ENCODE results near the gene PLXNA3.

DNA sequence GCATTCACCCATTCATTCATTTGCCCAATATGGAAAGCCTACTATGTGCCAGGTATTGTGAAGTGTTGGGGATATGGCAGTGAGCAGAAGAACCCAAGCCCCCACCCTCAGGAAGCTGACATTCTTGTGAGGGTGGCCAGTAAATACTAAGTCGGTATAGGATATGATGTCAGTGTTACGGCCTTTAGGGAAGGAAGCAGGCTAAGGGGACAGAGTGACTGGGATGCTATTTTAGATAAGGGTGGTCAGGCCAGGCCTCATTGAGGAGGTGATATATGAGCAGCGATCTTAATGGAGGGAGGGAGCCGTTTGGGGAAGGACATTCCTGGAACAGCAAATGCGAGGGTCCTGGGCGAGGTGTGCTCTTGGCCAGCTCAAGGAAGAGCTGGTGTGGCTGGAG is 27.6 kb upstream of the PLXNA3 start:
- TF ChIP-seq, protein P1, sequence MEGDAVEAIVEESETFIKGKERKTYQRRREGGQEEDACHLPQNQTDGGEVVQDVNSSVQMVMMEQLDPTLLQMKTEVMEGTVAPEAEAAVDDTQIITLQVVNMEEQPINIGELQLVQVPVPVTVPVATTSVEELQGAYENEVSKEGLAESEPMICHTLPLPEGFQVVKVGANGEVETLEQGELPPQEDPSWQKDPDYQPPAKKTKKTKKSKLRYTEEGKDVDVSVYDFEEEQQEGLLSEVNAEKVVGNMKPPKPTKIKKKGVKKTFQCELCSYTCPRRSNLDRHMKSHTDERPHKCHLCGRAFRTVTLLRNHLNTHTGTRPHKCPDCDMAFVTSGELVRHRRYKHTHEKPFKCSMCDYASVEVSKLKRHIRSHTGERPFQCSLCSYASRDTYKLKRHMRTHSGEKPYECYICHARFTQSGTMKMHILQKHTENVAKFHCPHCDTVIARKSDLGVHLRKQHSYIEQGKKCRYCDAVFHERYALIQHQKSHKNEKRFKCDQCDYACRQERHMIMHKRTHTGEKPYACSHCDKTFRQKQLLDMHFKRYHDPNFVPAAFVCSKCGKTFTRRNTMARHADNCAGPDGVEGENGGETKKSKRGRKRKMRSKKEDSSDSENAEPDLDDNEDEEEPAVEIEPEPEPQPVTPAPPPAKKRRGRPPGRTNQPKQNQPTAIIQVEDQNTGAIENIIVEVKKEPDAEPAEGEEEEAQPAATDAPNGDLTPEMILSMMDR (conservative IDR thresholded peaks at IDR 0.05; ENCODE audit: low read depth in 2 of 2): no peak
- TF ChIP-seq EZH2 (IDR thresholded peaks at IDR 0.05; ENCODE audit: low read depth, unreplicated experiment) (no peak), POLR2AphosphoS5 (IDR thresholded peaks at IDR 0.05; ENCODE audit: low read depth) (no peak), EZH2phosphoT487 (IDR thresholded peaks at IDR 0.05; ENCODE audit: unreplicated experiment) (no peak), CREB1 (CRISPR knock-in tag; IDR thresholded peaks at IDR 0.05; ENCODE audit: low read depth) (no peak), ZNF331 (CRISPR knock-in tag; IDR thresholded peaks at IDR 0.05; ENCODE audit: low read depth) (no peak), JUNB (IDR thresholded peaks at IDR 0.05; ENCODE audit: unreplicated experiment) (no peak), ZNF114 (CRISPR knock-in tag; IDR thresholded peaks at IDR 0.05) (no peak), NANOG (IDR thresholded peaks at IDR 0.05; ENCODE audit: borderline replicate concordance) (no peak)
- TF ChIP-seq, protein P2, sequence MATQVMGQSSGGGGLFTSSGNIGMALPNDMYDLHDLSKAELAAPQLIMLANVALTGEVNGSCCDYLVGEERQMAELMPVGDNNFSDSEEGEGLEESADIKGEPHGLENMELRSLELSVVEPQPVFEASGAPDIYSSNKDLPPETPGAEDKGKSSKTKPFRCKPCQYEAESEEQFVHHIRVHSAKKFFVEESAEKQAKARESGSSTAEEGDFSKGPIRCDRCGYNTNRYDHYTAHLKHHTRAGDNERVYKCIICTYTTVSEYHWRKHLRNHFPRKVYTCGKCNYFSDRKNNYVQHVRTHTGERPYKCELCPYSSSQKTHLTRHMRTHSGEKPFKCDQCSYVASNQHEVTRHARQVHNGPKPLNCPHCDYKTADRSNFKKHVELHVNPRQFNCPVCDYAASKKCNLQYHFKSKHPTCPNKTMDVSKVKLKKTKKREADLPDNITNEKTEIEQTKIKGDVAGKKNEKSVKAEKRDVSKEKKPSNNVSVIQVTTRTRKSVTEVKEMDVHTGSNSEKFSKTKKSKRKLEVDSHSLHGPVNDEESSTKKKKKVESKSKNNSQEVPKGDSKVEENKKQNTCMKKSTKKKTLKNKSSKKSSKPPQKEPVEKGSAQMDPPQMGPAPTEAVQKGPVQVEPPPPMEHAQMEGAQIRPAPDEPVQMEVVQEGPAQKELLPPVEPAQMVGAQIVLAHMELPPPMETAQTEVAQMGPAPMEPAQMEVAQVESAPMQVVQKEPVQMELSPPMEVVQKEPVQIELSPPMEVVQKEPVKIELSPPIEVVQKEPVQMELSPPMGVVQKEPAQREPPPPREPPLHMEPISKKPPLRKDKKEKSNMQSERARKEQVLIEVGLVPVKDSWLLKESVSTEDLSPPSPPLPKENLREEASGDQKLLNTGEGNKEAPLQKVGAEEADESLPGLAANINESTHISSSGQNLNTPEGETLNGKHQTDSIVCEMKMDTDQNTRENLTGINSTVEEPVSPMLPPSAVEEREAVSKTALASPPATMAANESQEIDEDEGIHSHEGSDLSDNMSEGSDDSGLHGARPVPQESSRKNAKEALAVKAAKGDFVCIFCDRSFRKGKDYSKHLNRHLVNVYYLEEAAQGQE (IDR thresholded peaks at IDR 0.05; ENCODE audit: unreplicated experiment): no peak
- TF ChIP-seq, protein P3, sequence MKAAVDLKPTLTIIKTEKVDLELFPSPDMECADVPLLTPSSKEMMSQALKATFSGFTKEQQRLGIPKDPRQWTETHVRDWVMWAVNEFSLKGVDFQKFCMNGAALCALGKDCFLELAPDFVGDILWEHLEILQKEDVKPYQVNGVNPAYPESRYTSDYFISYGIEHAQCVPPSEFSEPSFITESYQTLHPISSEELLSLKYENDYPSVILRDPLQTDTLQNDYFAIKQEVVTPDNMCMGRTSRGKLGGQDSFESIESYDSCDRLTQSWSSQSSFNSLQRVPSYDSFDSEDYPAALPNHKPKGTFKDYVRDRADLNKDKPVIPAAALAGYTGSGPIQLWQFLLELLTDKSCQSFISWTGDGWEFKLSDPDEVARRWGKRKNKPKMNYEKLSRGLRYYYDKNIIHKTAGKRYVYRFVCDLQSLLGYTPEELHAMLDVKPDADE (IDR thresholded peaks at IDR 0.05): no peak

All from GM23338 (cell line).